ENCODE results near the gene SEMA6A. TPM values are rescaled to one million over a fixed set of nuclear protein-coding genes. Genes with fewer than 3 reads are reported as not detected.

The SEMA6A gene
- total RNA-seq, 2 experiments from 2014 or later = not detected

DNA sequence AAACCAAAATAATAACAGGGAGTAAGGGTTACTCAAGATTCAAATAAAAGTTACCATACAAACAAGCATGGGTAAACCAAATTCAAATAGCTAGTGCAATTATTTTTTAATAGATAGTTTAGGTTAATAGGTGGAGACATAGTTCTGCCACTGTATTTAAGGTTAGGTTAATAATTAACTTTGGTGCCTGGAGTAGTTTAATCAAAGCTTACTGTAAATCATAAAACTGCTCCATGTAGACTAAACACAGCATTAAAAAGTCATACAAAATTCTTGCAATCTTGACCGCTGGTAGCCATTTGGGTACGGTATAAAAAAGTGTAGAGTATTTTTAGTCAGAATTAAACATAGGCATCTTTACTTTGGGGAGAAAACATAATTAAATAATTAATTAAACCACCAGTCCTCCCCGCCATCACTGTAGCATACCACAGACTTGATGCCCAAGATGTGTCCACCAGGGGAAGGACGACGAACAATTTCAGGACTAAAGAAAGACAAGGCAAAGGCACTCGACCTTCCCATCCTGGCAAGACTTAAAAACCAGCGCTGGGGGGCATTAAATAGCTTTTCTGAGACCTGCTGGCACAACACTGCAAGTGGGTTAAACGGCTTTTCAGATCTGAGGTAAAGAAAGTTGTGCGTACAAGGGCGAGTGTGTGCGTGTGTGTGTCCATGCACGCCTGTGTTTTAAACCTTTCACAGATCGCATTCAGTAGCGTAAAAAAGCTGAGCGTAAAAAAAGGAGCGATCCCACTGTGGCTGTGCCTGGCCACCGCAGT lies 2.9 kb downstream of the SEMA6A start:
- TF ChIP-seq EZH2phosphoT487 (IDR thresholded peaks at IDR 0.05; ENCODE audit: borderline replicate concordance, low read depth, low read length) = no peak
- TF ChIP-seq, protein P1, sequence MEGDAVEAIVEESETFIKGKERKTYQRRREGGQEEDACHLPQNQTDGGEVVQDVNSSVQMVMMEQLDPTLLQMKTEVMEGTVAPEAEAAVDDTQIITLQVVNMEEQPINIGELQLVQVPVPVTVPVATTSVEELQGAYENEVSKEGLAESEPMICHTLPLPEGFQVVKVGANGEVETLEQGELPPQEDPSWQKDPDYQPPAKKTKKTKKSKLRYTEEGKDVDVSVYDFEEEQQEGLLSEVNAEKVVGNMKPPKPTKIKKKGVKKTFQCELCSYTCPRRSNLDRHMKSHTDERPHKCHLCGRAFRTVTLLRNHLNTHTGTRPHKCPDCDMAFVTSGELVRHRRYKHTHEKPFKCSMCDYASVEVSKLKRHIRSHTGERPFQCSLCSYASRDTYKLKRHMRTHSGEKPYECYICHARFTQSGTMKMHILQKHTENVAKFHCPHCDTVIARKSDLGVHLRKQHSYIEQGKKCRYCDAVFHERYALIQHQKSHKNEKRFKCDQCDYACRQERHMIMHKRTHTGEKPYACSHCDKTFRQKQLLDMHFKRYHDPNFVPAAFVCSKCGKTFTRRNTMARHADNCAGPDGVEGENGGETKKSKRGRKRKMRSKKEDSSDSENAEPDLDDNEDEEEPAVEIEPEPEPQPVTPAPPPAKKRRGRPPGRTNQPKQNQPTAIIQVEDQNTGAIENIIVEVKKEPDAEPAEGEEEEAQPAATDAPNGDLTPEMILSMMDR (conservative IDR thresholded peaks at IDR 0.05; ENCODE audit: low read length) = no peak
- H3K9me3 ChIP-seq (ENCODE audit: low read length) = no peaks in the 10 kb centered on the region
- H4K20me1 ChIP-seq (ENCODE audit: insufficient read depth, low read length) = no peaks in the 10 kb centered on the region
- POLR2A ChIA-PET = no interaction called here
- no peaks in the 10 kb centered on the region for H3K36me3 ChIP-seq (ENCODE audit: insufficient read depth, low read length)
- CTCF ChIA-PET (ENCODE audit: unreplicated experiment) = no interaction called here
- no peaks in the 10 kb centered on the region for H3K4me1 ChIP-seq (ENCODE audit: insufficient read depth, low read length, poor library complexity, severe bottlenecking)
- H3K27ac ChIP-seq (ENCODE audit: low read depth, low read length, poor library complexity, severe bottlenecking) = no peak overlapping the region
- no peaks in the 10 kb centered on the region for H3K79me2 ChIP-seq (ENCODE audit: insufficient read depth, low read depth, low read length)
- no peak overlapping the region for H3K4me2 ChIP-seq (ENCODE audit: low read length)
- H2AFZ ChIP-seq (ENCODE audit: low read length) = no peak overlapping the region
- DNase-seq (ENCODE audit: low spot score) = no peak
- BruUV-seq (replicated peaks) = no TSS peak
- no peaks in the 10 kb centered on the region for H3K9me2 ChIP-seq (ENCODE audit: insufficient read depth, low read length)
- intact Hi-C loops (cut with micrococcal nuclease; ENCODE audit: unreplicated experiment) = no loop called here
- H3K4me3 ChIP-seq (ENCODE audit: low read depth, low read length, poor library complexity, severe bottlenecking) = no peak overlapping the region

DNA sequence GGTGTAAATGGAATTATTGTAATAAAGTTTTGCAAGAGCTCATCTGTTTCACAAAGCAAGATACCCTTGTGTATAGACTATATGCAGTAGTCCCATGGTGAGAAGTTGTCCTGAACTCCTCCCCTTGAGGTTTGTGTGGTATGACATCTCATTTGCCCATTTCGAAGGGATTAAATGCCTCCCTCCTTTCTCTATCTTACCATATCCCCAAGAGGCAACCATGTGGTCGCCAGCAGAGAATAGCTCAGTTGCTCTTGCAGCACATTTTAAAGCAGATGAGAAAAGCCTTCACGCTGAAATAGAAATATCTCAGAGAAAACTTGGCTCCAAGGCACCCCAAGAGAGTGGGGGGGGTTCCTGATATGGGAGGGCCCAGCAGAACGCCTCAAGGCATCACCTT lies 4.6 kb downstream of the SEMA6A start:
- Histone ChIP-seq H3K4me3 (ENCODE audit: low read depth, low read length, poor library complexity, severe bottlenecking) (no peak overlapping the region), H3K4me1 (ENCODE audit: insufficient read depth, low read length, poor library complexity, severe bottlenecking) (no peaks in the 10 kb centered on the region), H3K27ac (ENCODE audit: low read depth, low read length, poor library complexity, severe bottlenecking) (no peak overlapping the region), H3K4me2 (ENCODE audit: low read length) (no peak overlapping the region), H3K9me2 (ENCODE audit: insufficient read depth, low read length) (no peaks in the 10 kb centered on the region), H3K79me2 (ENCODE audit: insufficient read depth, low read depth, low read length) (no peaks in the 10 kb centered on the region), H3K36me3 (ENCODE audit: insufficient read depth, low read length) (no peaks in the 10 kb centered on the region), H2AFZ (ENCODE audit: low read length) (no peak overlapping the region), H3K9me3 (ENCODE audit: low read length) (no peaks in the 10 kb centered on the region), H4K20me1 (ENCODE audit: insufficient read depth, low read length) (no peaks in the 10 kb centered on the region)
- CTCF ChIA-PET (ENCODE audit: unreplicated experiment) = no interaction called here
- no peak for TF ChIP-seq EZH2phosphoT487 (IDR thresholded peaks at IDR 0.05; ENCODE audit: borderline replicate concordance, low read depth, low read length)
- TF ChIP-seq, protein P1 (conservative IDR thresholded peaks at IDR 0.05; ENCODE audit: low read length) = no peak
- intact Hi-C loops (cut with micrococcal nuclease; ENCODE audit: unreplicated experiment) = no loop called here
- DNase-seq (ENCODE audit: low spot score) = no peak
- BruUV-seq (replicated peaks) = no TSS peak
- POLR2A ChIA-PET = no interaction called here

DNA sequence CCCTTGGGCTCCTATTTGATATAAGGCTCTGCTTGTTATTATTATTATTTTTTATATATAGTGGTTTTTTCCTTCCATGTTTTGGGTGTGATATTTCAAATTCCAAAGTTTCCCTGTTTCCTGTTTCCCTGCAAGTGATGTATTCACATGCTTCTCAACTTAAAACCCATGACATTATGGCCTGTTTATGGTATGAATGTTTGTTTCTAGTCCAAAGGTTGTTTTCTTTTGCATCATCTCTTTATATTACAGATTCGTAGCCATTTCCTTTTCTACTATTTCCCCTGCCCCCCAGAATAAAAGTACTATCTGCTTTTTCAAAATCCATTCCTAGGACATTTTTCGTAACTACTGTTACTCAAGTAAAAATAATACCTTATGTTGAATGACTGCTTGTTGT lies 7.5 kb downstream of the SEMA6A start:
- no peaks in the 10 kb centered on the region for H3K36me3 ChIP-seq (ENCODE audit: insufficient read depth, low read length)
- H4K20me1 ChIP-seq (ENCODE audit: insufficient read depth, low read length) = no peaks in the 10 kb centered on the region
- no peaks in the 10 kb centered on the region for H3K4me1 ChIP-seq (ENCODE audit: insufficient read depth, low read length, poor library complexity, severe bottlenecking)
- DNase-seq (ENCODE audit: low spot score) = no peak
- H3K4me2 ChIP-seq (ENCODE audit: low read length) = no peak overlapping the region
- H3K79me2 ChIP-seq (ENCODE audit: insufficient read depth, low read depth, low read length) = no peaks in the 10 kb centered on the region
- no peaks in the 10 kb centered on the region for H3K9me3 ChIP-seq (ENCODE audit: low read length)
- ChIA-PET POLR2A (no interaction called here), CTCF (ENCODE audit: unreplicated experiment) (no interaction called here)
- intact Hi-C loops (cut with micrococcal nuclease; ENCODE audit: unreplicated experiment) = no loop called here
- no peak overlapping the region for H3K27ac ChIP-seq (ENCODE audit: low read depth, low read length, poor library complexity, severe bottlenecking)
- no peak overlapping the region for H2AFZ ChIP-seq (ENCODE audit: low read length)
- H3K4me3 ChIP-seq (ENCODE audit: low read depth, low read length, poor library complexity, severe bottlenecking) = no peak overlapping the region
- H3K9me2 ChIP-seq (ENCODE audit: insufficient read depth, low read length) = no peaks in the 10 kb centered on the region
- no TSS peak for BruUV-seq (replicated peaks)
- no peak for TF ChIP-seq EZH2phosphoT487 (IDR thresholded peaks at IDR 0.05; ENCODE audit: borderline replicate concordance, low read depth, low read length)
- TF ChIP-seq, protein P1 (conservative IDR thresholded peaks at IDR 0.05; ENCODE audit: low read length) = no peak
